PFSK-1 (cell line): ENCODE data around the gene SVIP.

Experiments used
- POLR2AphosphoS5 ChIP-seq: IDR thresholded peaks from 2 replicates; pipeline ENCODE4 v1.6.1; 2012; ENCODE audit warnings: low read depth, mild to moderate bottlenecking, control low read depth, low read length, moderate library complexity
- TAF1 ChIP-seq: IDR thresholded peaks from 2 replicates; pipeline ENCODE4 v1.6.1; 2012; ENCODE audit warnings: low read length, control low read depth, borderline replicate concordance; ENCODE audit not compliant: insufficient read depth
- TF ChIP-seq, protein P1 (sequence below), 2 experiments: IDR thresholded peaks; 2 replicates each; pipeline versions ENCODE4 v1.6.1 to v1.8.0; 2011 to 2012; ENCODE audit warnings: low read depth in 2 of 2, low read length in 2 of 2, control low read depth in 1 of 2, inconsistent platforms in 1 of 2, mild to moderate bottlenecking in 1 of 2, moderate library complexity in 1 of 2; ENCODE audit not compliant: insufficient read depth in 1 of 2

GRCh38 chr11:22785251-22785650, 44.4 kb downstream of the SVIP start:
- no peak for TF ChIP-seq POLR2AphosphoS5
- TF ChIP-seq, protein P1, sequence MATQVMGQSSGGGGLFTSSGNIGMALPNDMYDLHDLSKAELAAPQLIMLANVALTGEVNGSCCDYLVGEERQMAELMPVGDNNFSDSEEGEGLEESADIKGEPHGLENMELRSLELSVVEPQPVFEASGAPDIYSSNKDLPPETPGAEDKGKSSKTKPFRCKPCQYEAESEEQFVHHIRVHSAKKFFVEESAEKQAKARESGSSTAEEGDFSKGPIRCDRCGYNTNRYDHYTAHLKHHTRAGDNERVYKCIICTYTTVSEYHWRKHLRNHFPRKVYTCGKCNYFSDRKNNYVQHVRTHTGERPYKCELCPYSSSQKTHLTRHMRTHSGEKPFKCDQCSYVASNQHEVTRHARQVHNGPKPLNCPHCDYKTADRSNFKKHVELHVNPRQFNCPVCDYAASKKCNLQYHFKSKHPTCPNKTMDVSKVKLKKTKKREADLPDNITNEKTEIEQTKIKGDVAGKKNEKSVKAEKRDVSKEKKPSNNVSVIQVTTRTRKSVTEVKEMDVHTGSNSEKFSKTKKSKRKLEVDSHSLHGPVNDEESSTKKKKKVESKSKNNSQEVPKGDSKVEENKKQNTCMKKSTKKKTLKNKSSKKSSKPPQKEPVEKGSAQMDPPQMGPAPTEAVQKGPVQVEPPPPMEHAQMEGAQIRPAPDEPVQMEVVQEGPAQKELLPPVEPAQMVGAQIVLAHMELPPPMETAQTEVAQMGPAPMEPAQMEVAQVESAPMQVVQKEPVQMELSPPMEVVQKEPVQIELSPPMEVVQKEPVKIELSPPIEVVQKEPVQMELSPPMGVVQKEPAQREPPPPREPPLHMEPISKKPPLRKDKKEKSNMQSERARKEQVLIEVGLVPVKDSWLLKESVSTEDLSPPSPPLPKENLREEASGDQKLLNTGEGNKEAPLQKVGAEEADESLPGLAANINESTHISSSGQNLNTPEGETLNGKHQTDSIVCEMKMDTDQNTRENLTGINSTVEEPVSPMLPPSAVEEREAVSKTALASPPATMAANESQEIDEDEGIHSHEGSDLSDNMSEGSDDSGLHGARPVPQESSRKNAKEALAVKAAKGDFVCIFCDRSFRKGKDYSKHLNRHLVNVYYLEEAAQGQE (IDR thresholded peaks at IDR 0.05; ENCODE audit: insufficient read depth in 1 of 2, low read depth in 2 of 2, low read length in 2 of 2) = no peak
- no peak for TF ChIP-seq TAF1
